IPS-NIHi7 (cell line): ENCODE measurements around the gene GXYLT1.
A peak's percentile ranks its signal among the peaks of the same experiment; 100 is the strongest.
"Not testable (repeated sequence)": the region's sequence is repeated elsewhere in the genome, so short reads cannot be mapped to it uniquely, and the experiment has no call there.

Experiments used
- DNase-seq: peaks from one replicate; pipeline ENCODE4 v3.0.0; 2012; ENCODE audit warnings: mixed read lengths; ENCODE audit errors: extremely low spot score

GXYLT1 gene

GRCh38 chr12:42144158-42144407 is 591 bp downstream of the GXYLT1 start:
- DNase-seq, result no peak

GRCh38 chr12:42143452-42144157 is 1.1 kb downstream of the GXYLT1 start:
- DNase-seq, result no peak

- no peak for DNase-seq
These were observed 2.6 kb downstream of the GXYLT1 start for GRCh38 chr12:42141981-42142606.

- no peak for DNase-seq
These were observed 3.8 kb downstream of the GXYLT1 start for GRCh38 chr12:42140901-42141300.

GRCh38 chr12:42135259-42135814 is 9.3 kb downstream of the GXYLT1 start:
- DNase-seq, result no peak

- no peak for DNase-seq
These were observed 13.8 kb downstream of the GXYLT1 start for GRCh38 chr12:42130672-42131402.

- peak; percentile 34 for DNase-seq
These were observed 15.0 kb downstream of the GXYLT1 start for GRCh38 chr12:42129595-42130204.

- no peak for DNase-seq
These were observed 15.8 kb downstream of the GXYLT1 start for GRCh38 chr12:42128888-42129287.

- no peak for DNase-seq
These were observed 16.3 kb downstream of the GXYLT1 start for GRCh38 chr12:42128327-42128726.

- no peak for DNase-seq
These were observed 17.7 kb downstream of the GXYLT1 start for GRCh38 chr12:42126963-42127362.

- DNase-seq, result peak; percentile 18
These were observed 19.3 kb downstream of the GXYLT1 start for GRCh38 chr12:42125388-42125767.

GRCh38 chr12:42124764-42125387 is 19.8 kb downstream of the GXYLT1 start:
- no peak for DNase-seq

- no peak for DNase-seq
These were observed 25.5 kb downstream of the GXYLT1 start for GRCh38 chr12:42119085-42119633.

- no peak for DNase-seq
These were observed 26.4 kb downstream of the GXYLT1 start for GRCh38 chr12:42118136-42118879.

GRCh38 chr12:42109031-42109430 is 35.6 kb downstream of the GXYLT1 start:
- DNase-seq, result no peak

GRCh38 chr12:42106791-42107190 is 37.9 kb downstream of the GXYLT1 start:
- DNase-seq, result not testable (repeated sequence)

GRCh38 chr12:42104784-42105183 is 39.9 kb downstream of the GXYLT1 start:
- DNase-seq, result no peak

- no peak for DNase-seq
These were observed 40.6 kb downstream of the GXYLT1 start for GRCh38 chr12:42104087-42104486.

GRCh38 chr12:42103155-42103554 is 41.5 kb downstream of the GXYLT1 start:
- no peak for DNase-seq

- DNase-seq, result no peak
These were observed 42.0 kb downstream of the GXYLT1 start for GRCh38 chr12:42102720-42103119.

GRCh38 chr12:42099433-42099832 is 45.2 kb downstream of the GXYLT1 start:
- DNase-seq, result no peak
